COLO668 (cell line): ENCODE results near the gene CEP20.
"Not testable (repeated sequence)": the region's sequence is repeated elsewhere in the genome, so short reads cannot be mapped to it uniquely, and the experiment has no call there.

Source experiments
- DNase-seq: peaks from one replicate; lab custom pipeline; 2025; ENCODE audit not compliant: unreplicated experiment; lab: John Stamatoyannopoulos, UW

CEP20 gene

DNA sequence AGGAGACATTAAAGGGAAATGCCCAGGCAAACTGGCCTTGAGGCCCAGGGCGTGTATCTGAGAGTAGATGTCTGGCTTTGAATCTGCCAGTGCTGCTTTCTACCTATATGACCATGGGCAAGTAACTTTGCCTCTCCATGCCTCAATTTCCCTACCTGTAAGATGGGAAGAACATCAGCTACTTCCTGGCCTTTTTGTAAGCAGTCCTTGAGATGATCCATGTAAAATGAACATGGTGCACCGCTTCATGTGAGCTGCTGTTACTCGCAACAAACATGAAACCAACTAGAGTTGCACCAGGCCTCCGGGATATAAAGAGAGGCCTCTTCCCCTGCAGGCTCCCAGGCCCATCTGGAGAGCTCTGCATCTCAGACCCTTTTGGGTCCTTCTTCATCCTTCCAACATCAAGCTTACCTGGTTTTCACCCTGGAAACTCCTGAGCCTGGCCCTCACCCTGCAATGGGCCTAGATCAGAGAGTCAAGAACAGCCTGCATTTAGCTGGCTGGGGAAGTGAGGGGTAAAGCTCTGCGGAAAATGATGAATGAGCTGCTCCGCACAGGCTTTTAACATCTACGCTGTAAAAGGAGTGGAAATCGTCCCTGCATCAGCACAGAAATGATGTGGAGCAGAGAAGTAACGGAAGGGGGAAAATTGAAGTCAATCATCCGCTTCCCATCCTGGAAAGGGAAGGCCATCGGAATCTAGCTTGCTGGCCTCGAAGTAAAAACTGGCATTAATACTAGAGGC lies 29.3 kb downstream of the CEP20 start:
- DNase-seq: no peak

DNA sequence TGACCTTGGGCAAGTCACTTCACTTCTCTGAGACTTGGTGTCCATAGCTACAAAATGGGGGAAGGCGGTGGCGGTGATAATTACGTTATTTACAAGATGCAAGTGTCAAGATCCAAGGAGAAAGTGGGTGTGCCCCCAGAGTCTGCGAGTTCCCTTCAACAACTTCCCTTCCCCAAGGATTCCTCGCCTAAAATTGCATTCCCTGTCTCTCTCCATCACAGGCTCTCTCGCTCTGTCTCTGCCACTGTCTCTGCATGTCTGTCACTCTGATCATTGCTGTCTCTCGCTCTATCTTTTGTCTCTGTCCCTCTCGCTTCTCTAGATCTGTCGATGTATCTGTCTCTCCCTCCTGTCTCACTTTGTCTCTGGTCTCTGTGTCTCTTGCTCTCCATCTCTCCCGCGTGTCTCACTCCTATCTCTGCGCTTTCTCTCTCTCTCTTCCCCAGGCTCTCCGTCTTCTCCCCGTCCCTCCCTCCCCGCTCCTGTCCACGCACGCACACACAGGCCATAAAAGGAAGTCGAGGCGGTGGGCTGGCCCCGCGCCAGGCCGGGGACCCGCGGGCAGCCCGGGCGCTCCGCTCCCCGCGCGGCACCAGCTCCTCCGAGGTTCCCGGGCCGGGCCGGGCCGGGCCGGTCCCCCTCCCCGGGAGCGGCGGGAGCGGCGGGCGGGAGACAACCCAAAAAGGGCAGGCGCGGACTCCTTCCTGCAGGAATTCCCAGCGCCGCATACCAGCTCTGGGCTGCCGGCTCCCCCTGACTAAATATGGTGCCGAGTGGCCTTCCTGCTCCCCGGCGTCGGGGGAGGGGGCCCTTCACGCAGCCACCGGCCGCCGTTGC lies 30.5 kb downstream of the CEP20 start:
- DNase-seq: no peak

DNA sequence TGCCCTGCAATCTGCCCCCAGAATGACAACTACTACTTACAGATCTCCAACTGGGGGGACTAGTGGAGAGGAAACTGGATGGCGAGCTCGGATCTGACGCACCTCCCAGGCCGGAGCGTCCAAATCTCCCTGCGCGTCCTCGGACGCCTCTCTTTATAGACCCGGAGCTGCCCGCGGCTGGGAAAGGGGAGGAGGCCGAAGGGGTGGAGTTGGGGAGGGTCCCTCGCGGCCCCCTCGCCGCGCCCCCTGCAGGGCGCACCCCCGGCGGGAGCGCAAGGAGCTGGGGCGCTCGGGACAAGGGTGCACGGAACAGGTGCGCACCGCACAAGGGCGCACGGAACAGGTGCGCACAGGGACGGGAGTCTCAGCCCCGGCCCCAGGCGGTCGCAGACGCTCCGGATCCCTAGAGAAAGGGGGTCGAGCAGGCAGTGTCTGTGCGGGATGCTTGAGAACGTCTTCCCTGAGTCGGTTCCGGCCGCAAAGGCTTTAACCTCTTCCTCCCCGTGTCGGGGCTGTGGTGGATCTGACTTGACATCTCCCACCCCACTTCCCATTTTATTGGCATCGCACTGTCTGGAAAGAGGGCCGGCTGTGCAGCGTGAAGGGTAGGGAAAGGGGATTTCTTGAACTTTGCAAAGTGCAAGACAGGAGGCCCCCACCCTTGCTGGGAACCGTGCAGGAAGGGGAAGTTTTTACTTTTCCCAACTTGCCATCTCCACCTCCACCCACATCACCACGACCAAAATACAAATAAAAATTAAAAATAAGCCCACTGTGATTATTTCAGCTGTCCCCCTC lies 31.3 kb downstream of the CEP20 start, which contains the start of gene MYH11:
MYH11 (minus strand) TSS at position 128 of the 798 bp plus-strand sequence. CDS start 18,776 bp downstream, outside the sequence.
- DNase-seq: no peak

DNA sequence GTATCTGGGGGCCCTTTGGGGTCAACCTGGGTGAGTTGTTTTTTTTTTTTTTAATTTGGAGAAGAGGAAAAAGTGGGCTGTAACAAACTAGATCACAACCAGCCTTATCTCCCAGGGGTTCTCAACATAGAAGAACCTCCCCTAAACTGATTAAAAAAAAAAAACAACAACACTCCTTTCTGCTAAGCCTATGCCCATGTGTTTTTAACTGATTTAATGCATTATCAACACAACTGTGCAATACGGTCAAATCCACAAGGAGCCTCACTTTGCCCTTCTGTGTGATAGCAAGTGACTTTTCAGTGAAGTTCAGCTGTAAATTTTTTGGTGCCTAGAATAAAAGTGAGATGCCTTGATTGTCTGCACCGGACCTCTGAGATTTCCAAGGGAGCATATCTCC lies 32.2 kb downstream of the CEP20 start:
- DNase-seq: no peak

DNA sequence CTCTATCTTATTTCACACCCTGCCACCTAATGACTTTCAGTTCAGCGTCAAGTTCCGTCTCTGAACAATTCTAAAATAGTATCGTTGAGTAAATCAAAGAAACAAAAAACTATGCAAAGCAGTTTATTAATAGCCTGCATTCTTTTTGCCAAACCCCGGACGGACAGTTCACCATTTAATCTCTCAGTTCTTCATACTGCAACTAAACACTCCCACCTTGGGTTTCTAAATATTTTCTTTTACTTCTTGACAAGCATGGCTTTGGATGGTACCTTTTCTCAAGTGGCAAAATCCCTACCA lies 32.7 kb downstream of the CEP20 start:
- no peak for DNase-seq

DNA sequence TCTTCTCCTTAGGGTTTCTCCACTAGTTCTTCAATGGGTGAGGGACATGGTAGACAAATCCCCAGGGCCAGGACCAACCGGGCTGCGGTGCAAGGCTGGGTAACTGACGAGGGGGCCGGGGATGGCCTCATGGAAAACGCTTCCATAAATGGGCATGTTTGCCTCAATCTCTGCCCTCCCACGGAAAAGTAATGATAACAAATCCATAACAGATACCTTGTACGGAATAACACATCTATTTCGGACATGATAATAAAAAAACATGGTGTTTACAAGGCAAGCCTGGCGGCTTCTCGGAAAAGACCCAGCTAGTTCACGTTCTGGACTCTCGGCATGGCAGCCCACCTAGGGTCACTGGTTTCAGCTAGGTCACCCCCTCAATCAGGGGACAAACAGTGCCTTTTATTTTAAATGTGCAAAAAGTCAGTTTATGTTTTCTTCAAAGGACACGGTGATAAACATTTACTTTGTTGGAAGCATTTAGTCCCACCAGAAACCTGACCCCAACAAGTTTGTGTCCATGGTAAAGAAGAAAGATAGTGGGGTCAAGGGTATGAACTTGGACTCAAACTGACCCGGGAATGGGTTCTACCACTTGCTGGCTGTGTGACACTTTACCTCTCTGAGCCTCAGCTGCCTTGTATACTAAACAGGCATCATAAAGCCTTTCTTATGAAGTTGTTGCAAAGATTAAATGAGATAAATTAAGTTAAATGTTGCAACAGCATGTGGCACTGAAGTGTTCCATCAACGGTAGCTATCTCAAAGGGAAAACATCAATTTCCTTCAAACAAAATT lies 33.3 kb downstream of the CEP20 start:
- DNase-seq: no peak

DNA sequence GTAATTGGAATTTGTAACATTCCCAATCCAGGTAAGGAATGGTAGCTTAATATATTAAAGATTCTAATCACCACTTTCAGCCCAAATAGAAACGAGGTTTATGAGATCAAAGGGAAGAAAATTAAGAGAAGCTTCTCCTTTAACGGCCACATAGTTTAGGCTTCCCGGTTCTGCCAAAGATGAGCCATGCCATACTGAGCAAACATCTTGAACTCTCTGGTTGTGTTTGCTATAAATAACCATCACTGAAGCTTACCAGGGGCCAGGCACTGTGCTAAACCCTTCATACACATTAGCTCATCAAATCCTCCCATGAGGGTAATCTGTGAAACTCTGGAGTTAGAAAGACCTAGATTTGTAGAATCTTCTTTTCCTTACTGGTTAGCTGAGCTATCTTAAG lies 34.3 kb downstream of the CEP20 start:
- no peak for DNase-seq

DNA sequence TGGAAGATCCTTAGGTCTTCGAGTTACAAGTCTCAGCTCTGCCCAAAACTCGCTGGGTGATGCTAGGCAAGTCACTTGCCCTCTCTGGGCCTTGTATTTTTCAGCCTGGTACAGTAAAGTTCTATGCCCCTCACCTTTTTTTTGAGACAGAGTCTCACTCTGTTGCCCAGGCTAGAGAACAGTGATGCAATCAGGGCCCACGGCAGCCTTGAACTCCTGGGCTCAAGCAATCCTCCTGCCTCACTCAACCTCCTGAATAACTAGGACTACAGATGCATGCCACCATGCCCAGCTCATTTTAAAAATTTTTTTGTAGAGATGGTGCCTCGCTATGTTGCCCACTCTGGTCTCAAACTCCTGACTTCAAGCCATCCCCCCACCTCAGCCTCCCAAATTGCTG lies 35.4 kb downstream of the CEP20 start:
- DNase-seq: no peak

DNA sequence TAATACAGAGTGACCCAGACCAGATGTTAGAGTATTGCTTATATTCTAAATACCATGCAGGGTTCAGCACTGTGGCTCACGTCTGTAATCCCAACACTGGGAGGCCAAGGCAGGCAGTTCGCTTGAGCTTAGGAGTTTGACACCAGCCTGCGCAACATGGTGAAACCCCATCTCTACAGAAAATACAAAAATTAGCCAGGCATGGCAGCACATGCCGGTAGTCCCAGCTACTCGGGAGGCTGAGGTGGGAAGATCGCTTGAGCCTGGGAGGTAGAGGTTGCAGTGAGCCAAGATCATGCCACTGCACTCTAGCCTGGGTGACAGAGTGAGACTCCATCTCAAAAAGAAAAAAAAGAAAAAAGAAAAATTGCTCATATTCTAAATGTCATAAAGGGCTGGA lies 37.8 kb downstream of the CEP20 start:
- not testable (repeated sequence) for DNase-seq

DNA sequence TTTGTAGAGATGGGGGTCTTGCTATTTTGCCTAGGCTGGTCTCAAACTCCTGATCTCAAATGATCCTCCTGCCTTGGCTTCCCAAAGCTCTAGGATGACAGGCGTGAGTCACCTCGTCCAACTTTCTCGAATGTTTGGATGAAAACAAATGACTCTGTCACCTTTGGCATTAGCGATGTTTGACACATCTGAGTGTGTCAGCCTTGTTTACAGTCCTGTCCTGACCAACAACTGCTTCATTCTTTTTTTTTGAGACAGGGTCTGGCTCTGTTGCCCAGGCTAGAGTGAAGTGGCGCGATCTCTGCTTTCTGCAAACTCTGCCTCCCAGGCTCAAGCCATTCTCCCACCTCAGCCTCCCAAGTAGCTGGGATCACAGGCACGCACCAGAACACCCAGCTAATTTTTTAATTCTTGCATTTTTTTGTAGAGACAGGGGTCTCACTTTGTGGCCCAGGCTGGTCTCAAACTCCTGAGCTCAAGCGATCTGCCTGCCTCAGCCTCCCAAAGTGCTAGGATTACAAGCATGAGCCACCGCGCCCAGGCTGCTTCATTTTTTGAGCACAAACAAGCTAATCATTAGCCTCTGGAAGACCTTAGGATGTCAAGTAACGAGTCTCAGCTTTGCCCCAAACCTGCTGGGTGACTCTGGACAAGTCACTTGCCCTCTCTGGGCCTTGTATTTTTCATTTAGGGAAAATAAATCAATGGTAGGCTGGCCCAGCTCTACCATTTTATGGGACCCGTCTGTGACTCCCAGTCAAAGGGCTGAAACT lies 39.0 kb downstream of the CEP20 start:
- DNase-seq: no peak

DNA sequence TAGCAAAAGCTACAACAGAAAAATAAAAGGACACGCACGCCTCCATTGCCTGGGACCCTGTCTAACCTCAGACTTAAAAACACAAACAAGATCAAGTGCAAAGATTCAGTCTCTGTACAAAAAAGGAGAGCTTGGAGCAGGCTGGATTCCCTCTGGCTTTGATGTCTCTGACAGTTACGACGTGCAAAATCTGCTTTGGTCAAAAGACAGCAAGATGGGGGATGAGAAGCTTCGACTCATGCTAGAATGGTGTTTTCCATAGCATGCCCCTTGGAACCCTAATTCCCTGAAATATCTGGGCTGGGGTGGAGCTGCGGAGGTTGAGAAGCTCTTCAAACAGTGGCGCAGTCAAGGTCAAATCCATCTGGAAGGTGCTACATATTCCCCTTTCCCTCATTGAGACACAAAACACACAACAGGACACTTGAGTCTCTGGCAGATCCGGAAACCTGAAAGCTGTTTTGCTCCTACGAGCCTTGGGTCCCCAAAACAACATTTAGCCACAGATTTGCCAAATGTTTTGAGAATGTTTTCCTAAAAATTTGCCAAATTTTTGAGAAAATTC lies 40.7 kb downstream of the CEP20 start:
- DNase-seq: no peak

DNA sequence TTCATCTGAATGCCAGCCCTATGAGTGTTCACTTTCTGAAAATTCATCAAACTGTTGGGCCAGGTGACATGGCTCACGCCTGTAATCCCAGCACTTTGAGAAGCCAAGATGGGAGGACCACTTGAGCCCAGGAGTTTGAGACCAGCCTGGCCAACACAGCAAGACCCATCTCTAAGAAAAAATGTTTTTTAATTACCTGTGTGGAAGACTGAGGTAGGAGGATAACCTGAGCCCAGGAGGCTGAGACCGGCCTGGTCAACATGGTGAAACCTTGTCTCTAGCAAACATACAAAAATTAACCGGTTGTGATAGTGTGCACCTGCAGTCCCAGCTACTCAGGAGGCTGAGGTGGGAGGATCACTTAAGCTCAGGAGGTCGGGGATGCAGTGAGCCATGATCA lies 41.9 kb downstream of the CEP20 start:
- DNase-seq: no peak

DNA sequence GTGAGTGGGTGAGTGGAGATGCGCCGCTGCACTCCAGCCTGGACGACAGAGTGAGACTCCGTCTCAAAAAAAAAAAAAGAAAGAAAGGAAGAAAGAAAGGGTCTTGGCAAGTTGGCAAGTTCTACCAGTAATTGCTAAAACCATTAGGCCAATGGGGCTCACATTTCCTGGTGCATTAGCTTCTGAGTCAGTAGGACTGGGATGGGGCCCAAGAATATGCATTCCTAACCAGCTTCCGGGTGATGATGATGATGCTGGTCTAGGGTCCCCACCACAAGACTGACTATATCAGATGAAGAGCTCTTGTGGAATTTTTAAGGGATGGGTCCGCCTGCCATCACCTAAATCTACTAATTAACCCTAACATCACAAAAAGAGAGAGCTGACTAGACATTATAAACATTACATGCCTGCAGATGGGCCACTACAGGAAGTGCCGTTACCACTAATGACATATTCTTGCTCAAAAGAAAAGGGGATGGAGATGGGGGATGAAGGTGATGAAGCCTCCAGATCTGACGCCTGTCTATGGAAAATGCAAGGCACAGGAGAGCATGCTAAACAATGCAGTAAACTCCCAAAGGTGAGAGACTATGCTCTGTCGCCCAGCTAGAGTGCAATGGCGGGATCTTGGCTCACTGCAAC lies 44.6 kb downstream of the CEP20 start:
- DNase-seq: no peak

DNA sequence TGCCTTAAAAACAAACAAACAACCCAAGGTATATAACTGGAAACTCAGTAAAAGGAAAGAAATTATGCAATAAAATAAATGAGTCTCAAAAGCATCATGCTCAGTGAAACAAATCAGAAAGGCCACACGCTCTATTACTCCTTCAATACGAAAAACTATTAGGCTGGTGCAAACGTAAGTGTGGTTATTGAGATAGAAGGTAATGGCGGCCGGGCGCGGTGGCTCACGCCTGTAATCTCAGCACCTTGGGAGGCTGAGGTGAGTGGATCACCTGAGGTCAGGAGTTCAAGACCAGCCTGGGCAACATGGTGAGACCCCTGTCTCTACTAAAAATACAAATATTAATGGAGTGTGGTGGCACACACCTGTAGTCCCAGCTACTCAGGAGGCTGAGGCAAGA lies 49.2 kb downstream of the CEP20 start:
- DNase-seq: not testable (repeated sequence)

DNA sequence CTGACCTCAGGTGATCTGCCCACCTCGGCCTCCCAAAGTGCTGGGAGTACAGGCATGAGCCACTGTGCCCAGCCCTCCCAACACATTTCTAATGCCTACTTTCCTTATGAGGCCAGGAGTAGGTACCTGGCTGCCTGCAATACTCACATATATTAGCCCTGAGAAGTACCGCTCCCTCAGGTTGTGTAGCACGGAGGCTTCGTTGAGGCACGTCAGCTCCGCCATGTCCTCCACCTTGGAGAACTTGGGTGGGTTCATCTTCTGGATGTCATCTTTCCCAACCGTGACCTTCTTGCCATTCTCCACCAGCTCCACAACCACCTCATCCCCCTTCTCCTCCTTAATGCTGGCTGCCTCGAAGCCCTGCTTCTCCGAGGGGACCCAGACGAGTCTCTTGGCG lies 50.6 kb downstream of the CEP20 start:
- DNase-seq: no peak

DNA sequence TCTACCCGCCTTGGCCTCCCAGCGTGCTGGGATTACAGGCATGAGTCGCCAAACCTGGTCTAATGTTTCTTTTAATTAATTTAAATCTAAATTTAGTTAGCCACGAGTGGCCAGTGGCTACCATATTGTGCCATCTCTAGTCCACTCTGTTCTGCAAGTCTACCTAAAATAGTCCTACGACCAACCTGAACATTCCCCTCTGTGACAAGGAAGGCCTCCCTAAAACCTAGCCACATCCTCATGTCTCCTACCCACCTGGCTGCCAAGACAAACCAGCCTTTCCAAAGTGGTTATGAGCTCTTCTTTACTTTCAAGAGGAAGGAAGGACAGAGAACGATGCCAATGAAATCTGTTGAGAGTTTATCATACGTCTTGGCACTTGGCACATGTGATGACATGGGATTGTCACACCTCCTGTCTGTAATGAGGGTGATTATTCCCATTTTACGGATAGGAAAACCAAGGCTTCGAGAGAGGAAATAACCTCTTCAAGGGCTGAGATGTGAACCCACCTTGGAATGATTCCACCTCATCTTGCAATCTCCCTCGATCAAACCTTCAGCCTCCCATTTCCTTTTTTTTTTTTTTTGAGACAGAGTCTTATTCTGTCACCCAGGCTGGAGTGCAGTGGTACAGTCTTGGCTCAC lies 51.3 kb downstream of the CEP20 start:
- DNase-seq: no peak

DNA sequence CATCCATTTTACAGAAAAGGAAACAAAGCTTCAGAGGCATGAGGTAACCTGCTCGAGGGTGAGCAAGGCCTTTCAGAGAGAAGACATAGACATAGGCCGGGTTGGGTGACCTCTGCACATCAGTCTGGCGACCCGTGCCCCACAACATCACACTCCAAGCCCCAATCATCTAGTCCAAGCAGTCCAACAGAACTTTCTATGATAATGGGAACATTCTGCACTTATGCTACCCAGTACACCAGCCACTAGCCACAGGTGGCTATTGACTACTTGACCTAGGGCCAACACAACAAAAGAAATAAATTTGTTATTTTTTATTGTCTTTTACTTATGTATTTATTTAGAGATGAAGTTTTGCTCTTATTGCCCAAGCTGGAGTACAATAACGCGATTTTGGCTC lies 52.3 kb downstream of the CEP20 start:
- DNase-seq: no peak

DNA sequence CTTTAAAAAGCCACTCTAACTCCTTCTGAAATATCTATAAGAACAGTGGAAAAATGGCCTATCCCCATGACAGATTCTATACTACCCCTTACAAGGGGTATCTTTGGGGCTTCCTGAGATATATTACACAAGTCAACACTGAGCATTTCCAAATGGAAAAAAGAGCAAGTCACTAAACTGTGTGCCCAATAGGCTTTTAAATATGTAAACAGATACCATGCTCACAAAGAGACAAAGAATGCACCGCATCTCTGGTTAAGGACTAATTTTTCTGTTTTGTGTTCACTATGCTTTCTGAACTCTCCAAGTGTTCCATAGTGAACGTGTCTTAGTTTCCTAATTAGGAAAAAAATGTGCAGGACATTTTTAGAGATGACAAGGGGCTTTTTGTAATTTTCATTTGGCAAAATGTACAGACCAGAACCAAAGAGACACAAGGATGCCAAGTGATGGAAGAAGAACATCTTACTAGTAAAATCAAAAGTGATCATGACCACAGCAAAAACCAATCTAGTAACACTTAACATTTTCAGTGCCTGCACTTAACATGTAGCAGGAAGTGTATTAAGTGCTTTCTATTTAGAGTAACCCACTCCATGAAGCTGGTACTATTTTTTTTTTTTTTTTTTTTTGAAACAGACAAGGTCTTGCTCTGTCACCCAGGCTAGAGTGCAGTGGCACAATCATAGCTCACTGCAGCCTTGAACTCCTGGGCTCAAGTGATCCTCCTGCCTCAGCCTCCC lies 53.1 kb downstream of the CEP20 start:
- no peak for DNase-seq
